ENCODE results near the gene HTT. TPM values are rescaled to one million over a fixed set of nuclear protein-coding genes. Genes with fewer than 3 reads are reported as not detected.

The HTT gene
- total and polyA plus RNA-seq, 2 of the 13 experiments (the other 11 are each of a cell fraction or from before 2014, with no cell fraction given), result 17.5 to 19.5 TPM

DNA sequence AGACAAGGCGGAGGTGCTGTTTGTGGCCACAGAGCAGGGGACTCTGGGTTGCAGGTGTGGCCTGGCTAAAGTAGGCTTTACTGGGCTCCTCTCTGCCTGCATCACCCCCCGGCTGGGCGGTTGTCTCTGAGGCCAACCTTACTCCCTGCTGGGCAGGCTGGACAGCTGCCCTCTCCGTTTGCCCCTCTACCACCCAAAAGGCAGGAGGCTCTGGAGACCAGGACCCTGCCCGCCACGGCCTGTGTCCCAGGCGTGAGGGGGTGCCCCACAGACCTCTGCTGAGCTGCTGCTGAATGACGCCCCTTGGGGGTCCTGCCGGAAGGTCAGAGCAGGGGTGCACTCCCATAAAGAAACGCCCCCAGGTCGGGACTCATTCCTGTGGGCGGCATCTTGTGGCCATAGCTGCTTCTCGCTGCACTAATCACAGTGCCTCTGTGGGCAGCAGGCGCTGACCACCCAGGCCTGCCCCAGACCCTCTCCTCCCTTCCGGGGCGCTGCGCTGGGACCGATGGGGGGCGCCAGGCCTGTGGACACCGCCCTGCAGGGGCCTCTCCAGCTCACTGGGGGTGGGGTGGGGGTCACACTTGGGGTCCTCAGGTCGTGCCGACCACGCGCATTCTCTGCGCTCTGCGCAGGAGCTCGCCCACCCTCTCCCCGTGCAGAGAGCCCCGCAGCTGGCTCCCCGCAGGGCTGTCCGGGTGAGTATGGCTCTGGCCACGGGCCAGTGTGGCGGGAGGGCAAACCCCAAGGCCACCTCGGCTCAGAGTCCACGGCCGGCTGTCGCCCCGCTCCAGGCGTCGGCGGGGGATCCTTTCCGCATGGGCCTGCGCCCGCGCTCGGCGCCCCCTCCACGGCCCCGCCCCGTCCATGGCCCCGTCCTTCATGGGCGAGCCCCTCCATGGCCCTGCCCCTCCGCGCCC lies 1.1 kb upstream of the HTT start (continued):
- TF ChIP-seq ZNF550 (CRISPR knock-in tag; IDR thresholded peaks at IDR 0.05; ENCODE audit: borderline replicate concordance) (no peak), SETDB1 (CRISPR knock-in tag; IDR thresholded peaks at IDR 0.05; ENCODE audit: borderline replicate concordance) (no peak), SNAI1 (CRISPR knock-in tag; IDR thresholded peaks at IDR 0.05; ENCODE audit: borderline replicate concordance) (peak; percentile 82; the same call in 1 of the 2 replicates), ZNF350 (CRISPR knock-in tag; IDR thresholded peaks at IDR 0.05; ENCODE audit: borderline replicate concordance, low read depth) (no peak), DRAP1 (CRISPR knock-in tag; IDR thresholded peaks at IDR 0.05) (peak; percentile 66), ELF1 (CRISPR knock-in tag; IDR thresholded peaks at IDR 0.05) (0 out of 2 replicates have a peak, but pooled peaks have one; percentile 10), ZNF513 (CRISPR knock-in tag; conservative IDR thresholded peaks at IDR 0.05) (no peak), CBFB (CRISPR knock-in tag; IDR thresholded peaks at IDR 0.05) (peak; percentile 62), NR2F6 (IDR thresholded peaks at IDR 0.05) (no peak), NR2F6 (CRISPR knock-in tag; IDR thresholded peaks at IDR 0.05) (peak; percentile 61; the same call in 1 of the 2 replicates), ZNF83 (CRISPR knock-in tag; IDR thresholded peaks at IDR 0.05; ENCODE audit: borderline replicate concordance) (no peak), ELF4 (CRISPR knock-in tag; IDR thresholded peaks at IDR 0.05; ENCODE audit: borderline replicate concordance) (no peak), POLR2AphosphoS5 (IDR thresholded peaks at IDR 0.05; ENCODE audit: low read depth, low read length) (peak; percentile 73), NFIB (CRISPR knock-in tag; IDR thresholded peaks at IDR 0.05; ENCODE audit: borderline replicate concordance) (no peak), TEF (CRISPR knock-in tag; IDR thresholded peaks at IDR 0.05) (no peak), DNMT3B (CRISPR knock-in tag; conservative IDR thresholded peaks at IDR 0.05) (no peak), AHR (CRISPR knock-in tag; IDR thresholded peaks at IDR 0.05) (0 out of 2 replicates have a peak, but pooled peaks have one; percentile 31), ZNF660 (CRISPR knock-in tag; IDR thresholded peaks at IDR 0.05; ENCODE audit: borderline replicate concordance, low read depth) (no peak), FOXM1 (CRISPR knock-in tag; IDR thresholded peaks at IDR 0.05) (no peak), ZNF713 (CRISPR knock-in tag; IDR thresholded peaks at IDR 0.05) (no peak), TFDP2 (CRISPR knock-in tag; IDR thresholded peaks at IDR 0.05) (peak; percentile 77; the same call in 1 of the 2 replicates), ZNF652 (CRISPR knock-in tag; IDR thresholded peaks at IDR 0.05; ENCODE audit: borderline replicate concordance, low read depth) (no peak), PRPF4 (IDR thresholded peaks at IDR 0.05; ENCODE audit: low read depth, low read length, poor library complexity, severe bottlenecking) (no peak), KDM5B (CRISPR knock-in tag; IDR thresholded peaks at IDR 0.05; ENCODE audit: borderline replicate concordance) (peak; percentile 77; the same call in 1 of the 2 replicates)
- TF ChIP-seq, protein P1, sequence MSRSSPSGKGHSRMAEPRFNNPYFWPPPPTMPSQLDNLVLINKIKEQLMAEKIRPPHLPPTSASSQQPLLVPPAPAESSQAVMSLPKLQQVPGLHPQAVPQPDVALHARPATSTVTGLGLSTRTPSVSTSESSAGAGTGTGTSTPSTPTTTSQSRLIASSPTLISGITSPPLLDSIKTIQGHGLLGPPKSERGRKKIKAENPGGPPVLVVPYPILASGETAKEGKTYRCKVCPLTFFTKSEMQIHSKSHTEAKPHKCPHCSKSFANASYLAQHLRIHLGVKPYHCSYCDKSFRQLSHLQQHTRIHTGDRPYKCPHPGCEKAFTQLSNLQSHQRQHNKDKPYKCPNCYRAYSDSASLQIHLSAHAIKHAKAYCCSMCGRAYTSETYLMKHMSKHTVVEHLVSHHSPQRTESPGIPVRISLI (CRISPR knock-in tag; IDR thresholded peaks at IDR 0.05; ENCODE audit: borderline replicate concordance), result no peak

Measured in HepG2 (cell line).